ENCODE results near the gene SLC18A3.

SLC18A3 gene

GRCh38 chr10:49600046-49600445 lies 10.1 kb upstream of the SLC18A3 start:
- DNase-seq, result no peak
- H3K9me3 Mint-ChIP-seq, result no peaks in the 10 kb centered on the region
- H3K27ac Mint-ChIP-seq, result no peak overlapping the region
- H3K4me1 Mint-ChIP-seq, result no peaks in the 10 kb centered on the region
- no peaks in the 10 kb centered on the region for H3K36me3 Mint-ChIP-seq
- peaks cover 15% of the 10 kb centered on the region for H3K27me3 Mint-ChIP-seq
- H3K4me3 Mint-ChIP-seq, result no peak overlapping the region
- CTCF ChIA-PET, result no interaction called here

GRCh38 chr10:49600781-49601400 lies 9.2 kb upstream of the SLC18A3 start:
- Mint-ChIP-seq H3K4me1 (no peaks in the 10 kb centered on the region), H3K9me3 (no peaks in the 10 kb centered on the region), H3K27me3 (peaks cover 16% of the 10 kb centered on the region), H3K36me3 (no peaks in the 10 kb centered on the region), H3K4me3 (no peak overlapping the region), H3K27ac (no peak overlapping the region)
- no peak for DNase-seq
- CTCF ChIA-PET, result no interaction called here

- Mint-ChIP-seq H3K36me3 (no peaks in the 10 kb centered on the region), H3K27ac (no peak overlapping the region), H3K4me1 (peaks cover 2% of the 10 kb centered on the region), H3K9me3 (no peaks in the 10 kb centered on the region), H3K4me3 (no peak overlapping the region), H3K27me3 (peaks cover 19% of the 10 kb centered on the region)
- CTCF ChIA-PET, result no interaction called here
- DNase-seq, result no peak
Observed at GRCh38 chr10:49601857-49602256, 8.3 kb upstream of the SLC18A3 start.

- Mint-ChIP-seq H3K4me3 (no peak overlapping the region), H3K4me1 (peaks cover 3% of the 10 kb centered on the region), H3K27ac (no peak overlapping the region), H3K27me3 (peaks cover 23% of the 10 kb centered on the region), H3K36me3 (no peaks in the 10 kb centered on the region), H3K9me3 (no peaks in the 10 kb centered on the region)
- DNase-seq, result no peak
- CTCF ChIA-PET, result no interaction called here
Observed at GRCh38 chr10:49602380-49603023, 7.6 kb upstream of the SLC18A3 start.

- Mint-ChIP-seq H3K27me3 (peaks cover 50% of the 10 kb centered on the region), H3K27ac (no peak overlapping the region), H3K4me3 (no peak overlapping the region), H3K4me1 (peaks cover 3% of the 10 kb centered on the region), H3K36me3 (no peaks in the 10 kb centered on the region), H3K9me3 (no peaks in the 10 kb centered on the region)
- DNase-seq, result no peak
- CTCF ChIA-PET, result interaction anchor here (1.6 to 1.7 kb wide), 2 partner anchors 10 to 12 kb away, joined by 5 to 12 read pairs; no protein-coding TSS in a partner anchor
Observed at GRCh38 chr10:49605216-49605938, 4.7 kb upstream of the SLC18A3 start.

GRCh38 chr10:49605939-49606509 lies 4.1 kb upstream of the SLC18A3 start:
- H3K27me3 Mint-ChIP-seq, result peaks cover 54% of the 10 kb centered on the region
- H3K9me3 Mint-ChIP-seq, result no peaks in the 10 kb centered on the region
- no peak overlapping the region for H3K27ac Mint-ChIP-seq
- peaks cover 3% of the 10 kb centered on the region for H3K4me1 Mint-ChIP-seq
- CTCF ChIA-PET, result interaction anchor here (0.8 to 1.7 kb wide), 4 partner anchors 11 to 199 kb away, joined by 3 to 6 read pairs (median 4); no protein-coding TSS in a partner anchor
- no peak for DNase-seq
- H3K4me3 Mint-ChIP-seq, result no peak overlapping the region
- no peaks in the 10 kb centered on the region for H3K36me3 Mint-ChIP-seq

- Mint-ChIP-seq H3K9me3 (peaks cover 6% of the 10 kb centered on the region), H3K27me3 (peaks cover 61% of the 10 kb centered on the region), H3K27ac (no peak overlapping the region), H3K4me3 (no peak overlapping the region), H3K4me1 (peaks cover 4% of the 10 kb centered on the region), H3K36me3 (peaks cover 5% of the 10 kb centered on the region)
- CTCF ChIA-PET, result interaction anchor here (0.8 to 1.7 kb wide), 4 partner anchors 12 to 200 kb away, joined by 3 to 6 read pairs (median 4); no protein-coding TSS in a partner anchor
- DNase-seq, result peak; percentile 88
Observed at GRCh38 chr10:49606981-49607535, 3.1 kb upstream of the SLC18A3 start.

- DNase-seq, result no peak
- Mint-ChIP-seq H3K4me1 (peaks cover 7% of the 10 kb centered on the region), H3K9me3 (peaks cover 7% of the 10 kb centered on the region), H3K27me3 (peaks cover 73% of the 10 kb centered on the region), H3K36me3 (peaks cover 8% of the 10 kb centered on the region), H3K4me3 (no peak overlapping the region), H3K27ac (no peak overlapping the region)
- CTCF ChIA-PET, result no interaction called here
Observed at GRCh38 chr10:49608166-49609005, 1.7 kb upstream of the SLC18A3 start.

GRCh38 chr10:49609006-49609282 lies 1.2 kb upstream of the SLC18A3 start:
- peaks cover 8% of the 10 kb centered on the region for H3K36me3 Mint-ChIP-seq
- H3K4me3 Mint-ChIP-seq, result no peak overlapping the region
- H3K4me1 Mint-ChIP-seq, result peaks cover 7% of the 10 kb centered on the region
- H3K27ac Mint-ChIP-seq, result no peak overlapping the region
- H3K9me3 Mint-ChIP-seq, result peaks cover 7% of the 10 kb centered on the region
- DNase-seq, result no peak
- peaks cover 79% of the 10 kb centered on the region for H3K27me3 Mint-ChIP-seq
- CTCF ChIA-PET, result no interaction called here

- DNase-seq, result no peak
- H3K4me3 Mint-ChIP-seq, result no peak overlapping the region
- CTCF ChIA-PET, result no interaction called here
- H3K4me1 Mint-ChIP-seq, result peaks cover 7% of the 10 kb centered on the region
- peaks cover 84% of the 10 kb centered on the region for H3K27me3 Mint-ChIP-seq
- H3K27ac Mint-ChIP-seq, result no peak overlapping the region
- H3K36me3 Mint-ChIP-seq, result peaks cover 8% of the 10 kb centered on the region
- peaks cover 7% of the 10 kb centered on the region for H3K9me3 Mint-ChIP-seq
Observed at GRCh38 chr10:49609283-49610113, 612 bp upstream of the SLC18A3 start.

GRCh38 chr10:49610458-49611165 lies 502 bp downstream of the SLC18A3 start:
- peaks cover 90% of the 10 kb centered on the region for H3K27me3 Mint-ChIP-seq
- no peak overlapping the region for H3K4me3 Mint-ChIP-seq
- CTCF ChIA-PET, result no interaction called here
- H3K27ac Mint-ChIP-seq, result no peak overlapping the region
- H3K4me1 Mint-ChIP-seq, result peaks cover 7% of the 10 kb centered on the region
- H3K36me3 Mint-ChIP-seq, result peaks cover 8% of the 10 kb centered on the region
- no peak for DNase-seq
- peaks cover 7% of the 10 kb centered on the region for H3K9me3 Mint-ChIP-seq

- Mint-ChIP-seq H3K4me3 (no peak overlapping the region), H3K4me1 (peaks cover 7% of the 10 kb centered on the region), H3K27ac (peak overlapping the region; percentile 60), H3K9me3 (peaks cover 7% of the 10 kb centered on the region), H3K36me3 (peaks cover 8% of the 10 kb centered on the region), H3K27me3 (peaks cover 97% of the 10 kb centered on the region)
- CTCF ChIA-PET, result no interaction called here
- no peak for DNase-seq
Observed at GRCh38 chr10:49611166-49611815, 1.2 kb downstream of the SLC18A3 start.
